Measurements from ENCODE around the gene CTNNA2. TPM values are rescaled to one million over a fixed set of nuclear protein-coding genes. Genes with fewer than 3 reads are reported as not detected.

The CTNNA2 gene
- total and polyA plus RNA-seq, 9 of the 15 experiments (the other 6 are each of a cell fraction or from before 2014, with no cell fraction given): 0.03 to 0.40 (median 0.15) TPM

- no peak for ATAC-seq
- intact Hi-C loops (cut with micrococcal nuclease): no loop called here
- no peak for DNase-seq (ENCODE audit: extremely low read depth in 1 of 4, low spot score in 3 of 4)
- no TSS peak for BruUV-seq (replicated peaks)
- no peak overlapping the region for H3K9ac ChIP-seq (ENCODE audit: insufficient read depth in 1 of 2, low read depth in 2 of 2, low read length in 2 of 2)
- in situ Hi-C loops (cut with MboI): no loop called here
- H3K9me1 ChIP-seq (ENCODE audit: control insufficient read depth, insufficient read depth, low read length): no peaks in the 10 kb centered on the region
- H3K27ac ChIP-seq (ENCODE audit: extremely low read depth, low read depth, low read length): no peak overlapping the region
- POLR2A ChIA-PET: no interaction called here
- FAIRE-seq: no peak
- H2AFZ ChIP-seq (ENCODE audit: low read depth, low read length): no peak overlapping the region
- no peaks in the 10 kb centered on the region for H3K9me3 ChIP-seq (replicated peaks; ENCODE audit: control insufficient read depth, insufficient read depth, low read depth, low read length)
- no peaks in the 10 kb centered on the region for H3K27me3 ChIP-seq (ENCODE audit: control insufficient read depth in 2 of 2, insufficient read depth in 2 of 2, low read length in 2 of 2)
- no peaks in the 10 kb centered on the region for H4K20me1 ChIP-seq (replicated peaks; ENCODE audit: control insufficient read depth, insufficient read depth, low read length)
- no peaks in the 10 kb centered on the region for H3K79me2 ChIP-seq (ENCODE audit: control insufficient read depth, insufficient read depth, low read length)
- no peaks in the 10 kb centered on the region for H3K36me3 ChIP-seq (ENCODE audit: control insufficient read depth, insufficient read depth, low read length)
- WGBS (ENCODE audit: insufficient coverage, low coverage, missing lambda C conversion rate): under 1% methylated on average over 17 of the region's 17 CpGs
- no peak overlapping the region for H3K4me2 ChIP-seq (ENCODE audit: insufficient read depth, low read length)
- H3K4me3 ChIP-seq: no peak overlapping the region
- CTCF ChIA-PET (ENCODE audit: low intra/inter-chr PET ratio): no interaction called here
- H3K4me1 ChIP-seq (replicated peaks in 1 of 2; ENCODE audit: control insufficient read depth in 2 of 2, insufficient read depth in 2 of 2, low read length in 2 of 2): no peaks in the 10 kb centered on the region
- TF ChIP-seq ZNF311 (CRISPR knock-in tag; IDR thresholded peaks at IDR 0.05) (no peak), PYGO2 (tag; IDR thresholded peaks at IDR 0.05) (no peak), DMBX1 (CRISPR knock-in tag; IDR thresholded peaks at IDR 0.05; ENCODE audit: borderline replicate concordance) (no peak), PCBP1 (IDR thresholded peaks at IDR 0.05; ENCODE audit: low read depth, low read length, poor library complexity, severe bottlenecking) (no peak), DLX4 (CRISPR knock-in tag; IDR thresholded peaks at IDR 0.05) (no peak), SNAPC5 (CRISPR knock-in tag; IDR thresholded peaks at IDR 0.05) (no peak), ZNF124 (CRISPR knock-in tag; IDR thresholded peaks at IDR 0.05) (no peak), ETV1 (tag; conservative IDR thresholded peaks at IDR 0.05; ENCODE audit: low read depth) (no peak), ZHX1 (conservative IDR thresholded peaks at IDR 0.05; ENCODE audit: low read length) (no peak), PRMT5 (CRISPR knock-in tag; IDR thresholded peaks at IDR 0.05) (no peak), TAF1 (IDR thresholded peaks at IDR 0.05; ENCODE audit: control insufficient read depth, extremely low read depth, insufficient read depth, low read length, severe bottlenecking) (no peak), ZBTB17 (CRISPR knock-in tag; IDR thresholded peaks at IDR 0.05) (no peak), SOX6 (IDR thresholded peaks at IDR 0.05) (no peak), ZNF316 (IDR thresholded peaks at IDR 0.05) (no peak), CBX8 (IDR thresholded peaks at IDR 0.05; ENCODE audit: borderline replicate concordance, extremely low read depth, low read depth, low read length, poor library complexity, severe bottlenecking) (no peak)
Observed at GRCh38 chr2:79857888-79858287, 345.0 kb downstream of the CTNNA2 start.

Measured in K562 (cell line).